SK-N-MC (cell line): ENCODE measurements around the gene ANKLE2.
"Not testable (repeated sequence)": the region's sequence is repeated elsewhere in the genome, so short reads cannot be mapped to it uniquely, and the experiment has no call there.

Experiments
- DNase-seq: peaks from one replicate; pipeline ENCODE4 v3.0.0-alpha.2; 2011; ENCODE audit warnings: low read depth, low spot score
- H3K27ac ChIP-seq: fragments of 200-600 bp; sonication (generic); 2 replicates; pipeline ENCODE4 v1.5.1; 2016; ENCODE audit warnings: mixed run types
- H3K36me3 ChIP-seq: fragments of 200-600 bp; sonication (generic); 2 replicates; pipeline ENCODE4 v1.6.1; 2017; ENCODE audit warnings: antibody characterized with exemption, low read length, mixed read lengths; ENCODE audit not compliant: insufficient read depth
- H3K4me3 ChIP-seq: fragments of 200-600 bp; sonication (generic); 2 replicates; pipeline ENCODE4 v1.5.1; 2016
- H3K9ac ChIP-seq: fragments of 200-600 bp; sonication (generic); 2 replicates; pipeline ENCODE4 v1.8.0; 2017; ENCODE audit warnings: mixed run types, mixed read lengths; ENCODE audit not compliant: insufficient read length
- H3K9me3 ChIP-seq: fragments of 200-600 bp; sonication (generic); 2 replicates; pipeline ENCODE4 v1.6.1; 2017; ENCODE audit warnings: low read depth, mild to moderate bottlenecking, antibody characterized with exemption, low read length, moderate library complexity, mixed read lengths
- EZH2 ChIP-seq: fragments of 200-600 bp; sonication (generic); IDR thresholded peaks from one replicate; pipeline ENCODE4 v1.6.1; 2017; ENCODE audit warnings: antibody characterized with exemption
- FOXP2 ChIP-seq: optimal IDR thresholded peaks from 2 replicates; pipeline ENCODE3; 2011; ENCODE audit warnings: mild to moderate bottlenecking, moderate library complexity; ENCODE audit not compliant: insufficient read depth; ENCODE audit errors: extremely low read length, control extremely low read depth
- POLR2AphosphoS5 ChIP-seq: IDR thresholded peaks from 2 replicates; pipeline ENCODE4 v1.6.1; 2012; ENCODE audit warnings: mild to moderate bottlenecking, low read depth, low read length, borderline replicate concordance

ANKLE2 gene

GRCh38 chr12:132759359-132759758, 2.3 kb downstream of the ANKLE2 start:
- no peak overlapping the region for H3K9ac ChIP-seq
- H3K9me3 ChIP-seq, result no peaks in the 10 kb centered on the region
- DNase-seq, result no peak
- no peak overlapping the region for H3K27ac ChIP-seq
- no peak for TF ChIP-seq EZH2
- H3K4me3 ChIP-seq, result no peak overlapping the region
- H3K36me3 ChIP-seq, result peaks cover 31% of the 10 kb centered on the region

DNA sequence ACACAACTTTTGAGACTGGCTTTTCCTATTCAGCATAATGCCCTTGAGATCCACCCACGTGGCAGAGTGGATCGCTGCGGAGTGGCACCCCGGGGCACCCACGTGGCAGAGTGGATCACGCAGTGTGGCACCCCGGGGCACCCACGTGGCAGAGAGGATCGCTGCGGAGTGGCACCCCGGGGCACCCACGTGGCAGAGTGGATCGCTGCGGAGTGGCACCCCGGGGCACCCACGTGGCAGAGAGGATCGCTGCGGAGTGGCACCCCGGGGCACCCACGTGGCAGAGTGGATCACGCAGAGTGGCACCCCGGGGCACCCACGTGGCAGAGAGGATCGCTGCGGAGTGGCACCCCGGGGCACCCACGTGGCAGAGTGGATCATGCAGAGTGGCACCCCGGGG, 2.8 kb downstream of the ANKLE2 start:
- H3K9ac ChIP-seq, H3K27ac ChIP-seq, H3K4me3 ChIP-seq, H3K9me3 ChIP-seq, DNase-seq: not testable (repeated sequence)
- peaks cover 34% of the 10 kb centered on the region for H3K36me3 ChIP-seq

DNA sequence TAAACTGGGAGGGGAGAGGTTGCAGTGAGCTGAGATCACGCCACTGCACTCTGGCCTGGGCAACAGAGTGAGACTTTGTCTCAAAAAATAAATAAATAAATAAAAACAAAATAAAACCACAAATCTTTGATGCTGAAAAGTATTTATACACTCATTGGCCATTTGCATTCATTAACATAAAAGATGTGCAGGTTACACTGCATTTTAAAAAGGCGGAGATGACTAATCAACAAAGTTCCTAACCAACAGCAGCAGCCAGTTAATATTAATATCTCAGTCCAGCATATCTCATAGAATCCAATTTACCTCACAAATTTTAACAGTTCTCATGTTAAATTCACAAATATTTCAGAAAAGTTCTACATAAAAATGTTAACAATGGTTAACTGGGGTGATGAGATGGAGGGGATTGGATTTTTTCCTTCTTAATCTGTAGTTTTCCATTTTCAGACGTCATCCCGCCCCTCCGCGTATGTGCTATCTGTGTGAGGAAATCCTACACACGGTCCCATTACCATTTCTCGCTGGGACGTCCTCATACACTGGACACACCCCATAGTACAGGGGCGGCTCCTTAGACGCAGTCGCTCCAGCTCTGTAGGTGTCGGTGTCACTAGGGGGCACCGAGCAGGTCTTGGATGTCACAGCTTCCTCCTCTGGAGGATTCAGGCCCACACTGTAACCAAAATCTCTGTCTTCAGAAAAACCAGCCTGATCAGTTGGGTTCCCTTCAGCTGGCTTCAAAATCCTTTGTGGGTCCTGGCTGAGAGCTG, 7.3 kb downstream of the ANKLE2 start:
- no peaks in the 10 kb centered on the region for H3K9me3 ChIP-seq
- H3K4me3 ChIP-seq, result no peak overlapping the region
- DNase-seq, result no peak
- H3K36me3 ChIP-seq, result peaks cover 70% of the 10 kb centered on the region
- no peak overlapping the region for H3K9ac ChIP-seq
- no peak overlapping the region for H3K27ac ChIP-seq
- TF ChIP-seq FOXP2 (no peak), EZH2 (no peak), POLR2AphosphoS5 (no peak)

- DNase-seq, H3K27ac ChIP-seq: not testable (repeated sequence)
- peaks cover 71% of the 10 kb centered on the region for H3K36me3 ChIP-seq
Observed at GRCh38 chr12:132753670-132754069, 8.0 kb downstream of the ANKLE2 start.

DNA sequence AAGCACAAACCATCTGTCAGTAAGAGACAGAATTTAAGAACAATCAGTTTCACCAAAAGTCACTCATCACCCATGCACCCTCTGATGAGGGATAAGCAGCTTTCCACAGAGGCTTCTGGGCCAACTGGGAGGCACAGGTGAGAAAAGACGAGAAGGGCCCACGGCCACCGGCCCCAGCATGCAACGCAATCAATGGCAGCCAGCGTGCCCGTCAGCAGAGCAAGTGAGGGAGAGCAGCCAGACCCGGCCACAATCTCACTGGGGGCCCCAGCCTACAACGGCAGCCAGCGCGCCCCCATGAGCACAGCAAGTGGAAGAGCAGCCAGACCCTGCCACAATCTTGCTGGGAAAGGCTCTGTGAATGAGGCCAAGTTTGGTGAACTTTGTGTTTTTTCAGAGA, 13.3 kb downstream of the ANKLE2 start:
- H3K36me3 ChIP-seq, result peaks cover 93% of the 10 kb centered on the region
- DNase-seq, result no peak
- H3K4me3 ChIP-seq, result no peak overlapping the region
- no peak overlapping the region for H3K9ac ChIP-seq
- TF ChIP-seq POLR2AphosphoS5 (no peak), EZH2 (no peak), FOXP2 (no peak)
- no peak overlapping the region for H3K27ac ChIP-seq
- H3K9me3 ChIP-seq, result no peaks in the 10 kb centered on the region

More at GRCh38 chr12:132753670-132754069, 8.0 kb downstream of the ANKLE2 start:
- not testable (repeated sequence) for H3K9me3 ChIP-seq, H3K4me3 ChIP-seq, H3K9ac ChIP-seq

- no peak overlapping the region for H3K27ac ChIP-seq
- no peak for TF ChIP-seq POLR2AphosphoS5
- TF ChIP-seq FOXP2, result no peak
- no peaks in the 10 kb centered on the region for H3K9me3 ChIP-seq
- no peak for DNase-seq
- no peak overlapping the region for H3K9ac ChIP-seq
- no peak overlapping the region for H3K4me3 ChIP-seq
- H3K36me3 ChIP-seq, result peaks cover 93% of the 10 kb centered on the region
Observed at GRCh38 chr12:132747896-132748295, 13.7 kb downstream of the ANKLE2 start.

DNA sequence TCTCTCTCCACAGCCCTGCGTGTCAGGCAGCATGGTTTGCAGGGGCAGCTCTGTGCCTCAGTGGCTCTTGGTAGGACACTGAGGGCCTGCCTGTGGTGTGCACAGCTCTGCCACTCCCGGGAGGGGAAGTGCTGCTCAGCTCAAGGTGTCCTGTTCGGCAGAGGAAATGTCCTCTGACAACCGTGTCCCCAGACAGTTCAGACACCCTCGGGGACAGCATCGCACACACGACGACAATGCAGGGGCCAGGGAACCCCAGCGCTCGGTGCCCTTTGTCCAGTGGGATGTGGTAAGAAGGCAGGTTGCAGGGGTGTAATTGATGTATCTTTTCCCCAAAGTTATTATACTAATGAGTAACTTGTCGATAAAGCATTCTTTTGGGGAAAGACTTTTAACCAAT, 14.2 kb downstream of the ANKLE2 start:
- no peak overlapping the region for H3K4me3 ChIP-seq
- no peaks in the 10 kb centered on the region for H3K9me3 ChIP-seq
- peaks cover 93% of the 10 kb centered on the region for H3K36me3 ChIP-seq
- H3K27ac ChIP-seq, result no peak overlapping the region
- no peak for DNase-seq
- TF ChIP-seq POLR2AphosphoS5 (no peak), FOXP2 (no peak), EZH2 (no peak)
- H3K9ac ChIP-seq, result no peak overlapping the region

DNA sequence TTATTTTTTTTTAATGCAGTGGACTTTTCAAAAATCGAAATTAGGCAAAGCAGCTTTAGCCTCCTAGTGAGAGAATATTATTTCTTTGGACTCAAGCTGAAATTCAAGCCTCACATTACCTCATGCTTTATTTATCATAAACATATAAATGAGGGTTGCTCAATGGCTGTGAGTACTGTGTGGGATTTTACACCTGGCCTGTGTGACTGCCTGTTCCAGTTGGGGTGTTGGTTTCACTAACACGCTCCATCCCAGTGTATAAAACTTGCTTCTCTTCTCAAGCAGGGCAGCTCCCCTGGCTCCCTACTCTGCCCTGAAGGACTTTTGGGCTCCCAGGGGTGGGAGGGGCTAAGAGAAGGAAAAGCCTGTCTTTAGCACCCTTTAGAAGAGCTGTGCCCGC, 15.0 kb downstream of the ANKLE2 start:
- Histone ChIP-seq H3K36me3 (peaks cover 95% of the 10 kb centered on the region), H3K9me3 (no peaks in the 10 kb centered on the region), H3K4me3 (no peak overlapping the region), H3K27ac (no peak overlapping the region), H3K9ac (no peak overlapping the region)
- no peak for TF ChIP-seq POLR2AphosphoS5
- TF ChIP-seq FOXP2, result no peak
- no peak for TF ChIP-seq EZH2
- no peak for DNase-seq

DNA sequence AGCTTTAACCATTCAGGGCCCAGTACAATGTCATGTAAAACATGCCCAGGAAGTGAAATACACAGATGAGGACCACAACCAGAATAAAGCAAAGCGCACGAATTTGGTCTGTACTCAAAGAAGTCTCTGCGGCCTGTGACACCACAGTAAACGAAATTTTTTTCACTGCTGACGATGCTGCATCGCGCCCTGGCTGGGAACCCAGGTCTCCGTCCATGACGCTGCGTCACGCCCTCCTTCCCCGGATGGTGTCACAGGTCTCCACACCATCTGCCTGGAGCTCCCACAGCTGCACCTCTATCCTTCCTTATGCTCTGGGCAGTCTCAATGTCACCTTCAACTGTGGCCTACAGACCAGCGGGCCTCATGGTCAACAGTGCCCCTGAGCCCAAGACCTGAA, 17.8 kb downstream of the ANKLE2 start:
- H3K9me3 ChIP-seq, result no peaks in the 10 kb centered on the region
- H3K9ac ChIP-seq, result no peak overlapping the region
- no peak overlapping the region for H3K4me3 ChIP-seq
- no peak overlapping the region for H3K27ac ChIP-seq
- TF ChIP-seq FOXP2, result no peak
- TF ChIP-seq EZH2, result no peak
- TF ChIP-seq POLR2AphosphoS5, result no peak
- no peak for DNase-seq
- peaks cover 97% of the 10 kb centered on the region for H3K36me3 ChIP-seq
